HCT116 (cell line): ENCODE data around the gene URI1. TPM values are rescaled to one million over a fixed set of nuclear protein-coding genes. Genes with fewer than 3 reads are reported as not detected.

Experiments used
- ATAC-seq: fragments of 200-7000 bp; cut with Tn5 transposase; 2 replicates; pipeline ENCODE4 v1.9.1; 2020; ENCODE audit warnings: mild to moderate bottlenecking, moderate library complexity
- BruUV-seq: library from RNA; stranded (reverse); fragments of 400-500 nt; replicated peaks from 2 replicates; lab custom pipeline; 2021; lab: Mats Ljungman, UMichigan
- CTCF ChIA-PET: fragments of 300-600 bp; sonication (Branson Sonifier 250); formaldehyde crosslinking; loops from one replicate; lab custom pipeline; 2021; ENCODE audit warnings: antibody characterized with exemption; lab: Charles Lee
- POLR2A ChIA-PET: fragments of 300-600, 350-600 bp; sonication (Branson Sonifier 250); formaldehyde crosslinking; loops from one replicate; lab custom pipeline; 2021; ENCODE audit warnings: antibody characterized with exemption; lab: Charles Lee
- RAD21 ChIA-PET, 2 experiments: fragments of 300-600 bp; sonication (Branson Sonifier 250); formaldehyde crosslinking; loops; one replicate each; lab custom pipeline; 2023; ENCODE audit warnings: low total read pairs in 2 of 2; ENCODE audit not compliant: uncharacterized antibody in 2 of 2, unreplicated experiment in 2 of 2, low non-redundant PET in 1 of 2; lab: Charles Lee
- DNase-seq: peaks from one replicate; pipeline ENCODE4 v3.0.0-alpha.2; 2010; ENCODE audit warnings: low read depth, low spot score
- H2AFZ ChIP-seq: fragments of 200-600 bp; shearing (Covaris generic), sonication (generic); 2 replicates; pipeline ENCODE4 v1.6.1; 2017; ENCODE audit warnings: low read depth, mixed run types, mixed read lengths, antibody characterized with exemption, low read length; ENCODE audit not compliant: poor library complexity, severe bottlenecking
- H3K27ac ChIP-seq: 2 replicates; pipeline ENCODE4 v1.5.1; 2012; ENCODE audit warnings: low read depth, low read length
- H3K27me3 ChIP-seq: fragments of 200-600 bp; sonication (generic); 2 replicates; pipeline ENCODE4 v1.6.1; 2016; ENCODE audit warnings: mixed run types, low read length, mixed read lengths; ENCODE audit not compliant: insufficient read depth
- H3K36me3 ChIP-seq, 2 experiments: fragments of 200-500 bp in 1 of 2; fragments of 200-600 bp in 1 of 2; sonication (Bioruptor generic) in 1 of 2; sonication (generic) in 1 of 2; 2 replicates each; pipeline versions ENCODE4 v1.5.1 to v1.6.1; 2014 to 2016; ENCODE audit warnings: low read length in 2 of 2, inconsistent platforms in 1 of 2, mixed read lengths in 1 of 2, mixed run types in 1 of 2; ENCODE audit not compliant: insufficient read depth in 2 of 2, control insufficient read depth in 1 of 2
- H3K4me1 ChIP-seq, 2 experiments: fragments of 200-600 bp in 1 of 2; sonication (generic) in 1 of 2; 2 replicates each; pipeline versions ENCODE4 v1.5.1 to v1.6.1; 2012 to 2017; ENCODE audit warnings: low read length in 2 of 2, inconsistent platforms in 1 of 2, mild to moderate bottlenecking in 1 of 2, mixed read lengths in 1 of 2, mixed run types in 1 of 2, moderate library complexity in 1 of 2; ENCODE audit not compliant: insufficient read depth in 2 of 2, control insufficient read depth in 1 of 2
- H3K4me2 ChIP-seq: fragments of 200-600 bp; sonication (generic); 2 replicates; pipeline ENCODE4 v1.6.1; 2017; ENCODE audit warnings: mixed run types, low read length, mixed read lengths
- H3K4me3 ChIP-seq, 2 experiments: fragments of 200-600 bp in 1 of 2; sonication (generic) in 1 of 2; replicated peaks in 1 of 2; 2 replicates each; pipeline ENCODE4 v1.5.1; 2011 to 2016; ENCODE audit warnings: low read length in 2 of 2, control low read depth in 1 of 2, low read depth in 1 of 2, mild to moderate bottlenecking in 1 of 2, mixed read lengths in 1 of 2, mixed run types in 1 of 2
- H3K79me2 ChIP-seq: fragments of 200-600 bp; sonication (generic); 2 replicates; pipeline ENCODE4 v1.6.1; 2017; ENCODE audit warnings: mild to moderate bottlenecking, mixed run types, low read length, moderate library complexity, mixed read lengths; ENCODE audit not compliant: insufficient read depth
- H3K9ac ChIP-seq: fragments of 200-600 bp; sonication (generic); 2 replicates; pipeline ENCODE4 v1.6.1; 2016; ENCODE audit warnings: low read length, mixed read lengths
- H3K9me2 ChIP-seq: fragments of 200-600 bp; sonication (generic), shearing (Covaris generic); 2 replicates; pipeline ENCODE4 v1.6.1; 2017; ENCODE audit warnings: mixed run types, mild to moderate bottlenecking, moderate library complexity; ENCODE audit not compliant: insufficient read depth
- H3K9me3 ChIP-seq, 2 experiments: fragments of 200-500 bp in 1 of 2; fragments of 200-600 bp in 1 of 2; sonication (Bioruptor generic) in 1 of 2; sonication (generic) in 1 of 2; 2 replicates each; pipeline ENCODE4 v1.6.1; 2014 to 2017; ENCODE audit warnings: low read length in 2 of 2, mixed read lengths in 2 of 2, inconsistent platforms in 1 of 2, low read depth in 1 of 2, mild to moderate bottlenecking in 1 of 2, mixed run types in 1 of 2, moderate library complexity in 1 of 2; ENCODE audit not compliant: control insufficient read depth in 1 of 2, insufficient read depth in 1 of 2
- H4K20me1 ChIP-seq: fragments of 200-600 bp; sonication (generic), shearing (Covaris generic); 2 replicates; pipeline ENCODE4 v1.6.1; 2017; ENCODE audit warnings: mixed run types, mild to moderate bottlenecking, moderate library complexity; ENCODE audit not compliant: insufficient read depth
- CBX3 ChIP-seq: IDR thresholded peaks from 2 replicates; pipeline ENCODE4 v1.6.1; 2012; ENCODE audit warnings: low read depth
- CEBPB ChIP-seq: IDR thresholded peaks from 2 replicates; pipeline ENCODE4 v1.6.1; 2012; ENCODE audit warnings: low read depth
- CTCF ChIP-seq, 3 experiments: fragments of 200-600 bp in 1 of 3; sonication (generic) in 1 of 3; IDR thresholded peaks in 2 of 3; conservative IDR thresholded peaks in 1 of 3; 2 replicates each; pipeline ENCODE4 v1.5.1; 2012 to 2017; ENCODE audit warnings: low read depth in 2 of 3, low read length in 2 of 3, antibody characterized with exemption in 1 of 3, borderline replicate concordance in 1 of 3, control low read depth in 1 of 3, mild to moderate bottlenecking in 1 of 3, mixed read lengths in 1 of 3, mixed run types in 1 of 3, moderate library complexity in 1 of 3; ENCODE audit not compliant: insufficient read depth in 1 of 3
- EGR1 ChIP-seq: IDR thresholded peaks from 2 replicates; pipeline ENCODE4 v1.6.1; 2012; ENCODE audit warnings: low read depth
- ELF1 ChIP-seq: IDR thresholded peaks from 2 replicates; pipeline ENCODE4 v1.6.1; 2012; ENCODE audit warnings: low read depth, borderline replicate concordance
- EZH2 ChIP-seq: fragments of 200-600 bp; sonication (generic); IDR thresholded peaks from 2 replicates; pipeline ENCODE4 v1.6.1; 2017; ENCODE audit warnings: antibody characterized with exemption, mixed run types
- EZH2phosphoT487 ChIP-seq: fragments of 200-600 bp; IDR thresholded peaks from 2 replicates; pipeline ENCODE4 v1.6.1; 2018; ENCODE audit warnings: antibody characterized with exemption, borderline replicate concordance
- JUND ChIP-seq: IDR thresholded peaks from 2 replicates; pipeline ENCODE4 v1.6.1; 2012
- MAX ChIP-seq: IDR thresholded peaks from 2 replicates; pipeline ENCODE4 v1.6.1; 2012
- POLR2AphosphoS5 ChIP-seq: IDR thresholded peaks from 2 replicates; pipeline ENCODE4 v1.6.1; 2011; ENCODE audit warnings: mild to moderate bottlenecking, low read depth, low read length, moderate library complexity
- SIN3A ChIP-seq: IDR thresholded peaks from 2 replicates; pipeline ENCODE4 v1.6.1; 2012; ENCODE audit warnings: low read depth
- SP1 ChIP-seq: IDR thresholded peaks from 2 replicates; pipeline ENCODE4 v1.6.1; 2012; ENCODE audit warnings: low read depth
- TCF7L2 ChIP-seq: IDR thresholded peaks from 2 replicates; pipeline ENCODE4 v1.7.0; 2011; ENCODE audit warnings: borderline replicate concordance, inconsistent platforms; ENCODE audit not compliant: insufficient read depth, insufficient read length; ENCODE audit errors: extremely low read depth
- YY1 ChIP-seq: IDR thresholded peaks from 2 replicates; pipeline ENCODE4 v1.6.1; 2011; ENCODE audit warnings: low read length, low read depth, moderate library complexity, mild to moderate bottlenecking; ENCODE audit not compliant: insufficient replicate concordance; ENCODE audit errors: extremely low read depth
- ZFX ChIP-seq: fragments of 450-650 bp; IDR thresholded peaks from 2 replicates; pipeline ENCODE4 v1.6.1; 2017
- ZNF274 ChIP-seq: fragments of 200-500 bp; sonication (Bioruptor generic); IDR thresholded peaks from 2 replicates; pipeline ENCODE4 v1.6.1; 2014; ENCODE audit warnings: mild to moderate bottlenecking, low read depth, low read length, inconsistent platforms
- intact Hi-C: fragments of 100-400 bp; cut with micrococcal nuclease; formaldehyde crosslinking; loops from 2 replicates; pipeline ENCODE4 v1.10.0; 2022
- total RNA-seq: library from RNA; stranded (reverse); gene quantifications from one replicate; pipeline ENCODE4 v1.2.1, GENCODE V29; 2021; ENCODE audit not compliant: unreplicated experiment
- TF ChIP-seq, protein P1 (sequence below): IDR thresholded peaks from 2 replicates; pipeline ENCODE4 v1.6.1; 2011; ENCODE audit warnings: mild to moderate bottlenecking, low read length, moderate library complexity; ENCODE audit not compliant: insufficient replicate concordance; ENCODE audit errors: extremely low read depth

Gene URI1
- total RNA-seq, 1 experiment from 2014 or later, result 51.4 TPM

DNA sequence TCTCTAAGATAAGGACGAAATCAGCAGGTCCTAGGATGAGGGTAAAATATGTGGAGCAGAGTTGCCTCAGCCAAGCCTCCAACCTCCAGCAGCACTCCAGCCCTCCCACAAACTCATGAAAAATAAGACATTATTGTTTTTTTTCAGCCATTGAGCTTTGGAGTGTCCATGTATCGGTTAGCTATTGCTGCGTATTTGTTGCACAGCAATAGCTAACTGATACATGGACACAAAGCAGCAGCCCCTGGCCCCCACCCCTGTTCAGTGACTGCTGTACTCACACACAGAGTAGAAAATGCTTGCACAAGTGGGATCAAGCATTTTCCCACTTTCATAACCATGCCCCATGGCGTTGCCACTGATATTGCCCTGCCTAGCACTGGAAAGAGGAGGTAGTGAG lies 19.1 kb upstream of the URI1 start:
- no TSS peak for BruUV-seq
- CTCF ChIA-PET, result no interaction called here

More for the DNA sequence above, 19.1 kb upstream of the URI1 start:
- no peak for ATAC-seq
- no peak for DNase-seq
- no peak overlapping the region for H3K9ac ChIP-seq
- H3K4me1 ChIP-seq, result no peaks in the 10 kb centered on the region
- H3K27ac ChIP-seq, result no peak overlapping the region
- H3K4me3 ChIP-seq, result no peak overlapping the region
- no peak overlapping the region for H3K4me2 ChIP-seq
- no peaks in the 10 kb centered on the region for H3K79me2 ChIP-seq
- no peaks in the 10 kb centered on the region for H3K9me3 ChIP-seq
- ChIA-PET POLR2A (no interaction called here), RAD21 (no interaction called here)
- no peaks in the 10 kb centered on the region for H3K9me2 ChIP-seq
- intact Hi-C loops, result no loop called here
- H3K36me3 ChIP-seq, result no peaks in the 10 kb centered on the region
- no peaks in the 10 kb centered on the region for H3K27me3 ChIP-seq
- H2AFZ ChIP-seq, result no peak overlapping the region
- TF ChIP-seq TCF7L2 (no peak), EZH2 (no peak), POLR2AphosphoS5 (no peak), ZFX (no peak), CBX3 (no peak), YY1 (no peak), CEBPB (no peak), ELF1 (no peak), CTCF (IDR thresholded peaks at IDR 0.05 in 2 of 3, conservative IDR thresholded peaks at IDR 0.05 in 1 of 3; ENCODE audit: borderline replicate concordance in 1 of 3, insufficient read depth in 1 of 3, low read depth in 2 of 3, low read length in 2 of 3) (no peak), JUND (no peak), SP1 (no peak), SIN3A (no peak), ZNF274 (no peak), MAX (no peak), EZH2phosphoT487 (no peak), EGR1 (no peak)
- TF ChIP-seq, protein P1, sequence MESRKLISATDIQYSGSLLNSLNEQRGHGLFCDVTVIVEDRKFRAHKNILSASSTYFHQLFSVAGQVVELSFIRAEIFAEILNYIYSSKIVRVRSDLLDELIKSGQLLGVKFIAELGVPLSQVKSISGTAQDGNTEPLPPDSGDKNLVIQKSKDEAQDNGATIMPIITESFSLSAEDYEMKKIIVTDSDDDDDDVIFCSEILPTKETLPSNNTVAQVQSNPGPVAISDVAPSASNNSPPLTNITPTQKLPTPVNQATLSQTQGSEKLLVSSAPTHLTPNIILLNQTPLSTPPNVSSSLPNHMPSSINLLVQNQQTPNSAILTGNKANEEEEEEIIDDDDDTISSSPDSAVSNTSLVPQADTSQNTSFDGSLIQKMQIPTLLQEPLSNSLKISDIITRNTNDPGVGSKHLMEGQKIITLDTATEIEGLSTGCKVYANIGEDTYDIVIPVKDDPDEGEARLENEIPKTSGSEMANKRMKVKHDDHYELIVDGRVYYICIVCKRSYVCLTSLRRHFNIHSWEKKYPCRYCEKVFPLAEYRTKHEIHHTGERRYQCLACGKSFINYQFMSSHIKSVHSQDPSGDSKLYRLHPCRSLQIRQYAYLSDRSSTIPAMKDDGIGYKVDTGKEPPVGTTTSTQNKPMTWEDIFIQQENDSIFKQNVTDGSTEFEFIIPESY, result no peak
- H4K20me1 ChIP-seq, result no peaks in the 10 kb centered on the region
